Caco-2 (cell line): ENCODE data around the gene MYT1. TPM values are rescaled to one million over a fixed set of nuclear protein-coding genes. Genes with fewer than 3 reads are reported as not detected.

Source experiments
- BruUV-seq: library from RNA; stranded (reverse); fragments of 400-500 nt; replicated peaks from 2 replicates; lab custom pipeline; 2021; lab: Mats Ljungman, UMichigan
- CTCF ChIA-PET: fragments of 300-600 bp; sonication (Branson Sonifier 250); formaldehyde crosslinking; loops from one replicate; lab custom pipeline; 2022; ENCODE audit warnings: antibody characterized with exemption; lab: Charles Lee
- POLR2A ChIA-PET: fragments of 300-600 bp; sonication (Branson Sonifier 250); formaldehyde crosslinking; loops from one replicate; lab custom pipeline; 2022; ENCODE audit warnings: antibody characterized with exemption; lab: Charles Lee
- DNase-seq, 2 experiments: peaks; one replicate each; pipeline versions ENCODE4 v3.0.0 to v3.0.0-alpha.2; 2020 to 2022
- H3K27me3 ChIP-seq: replicated peaks from 2 replicates; pipeline ENCODE4 v1.6.0; 2011; ENCODE audit warnings: low read length; ENCODE audit not compliant: control insufficient read depth, insufficient read depth
- H3K36me3 ChIP-seq: 2 replicates; pipeline ENCODE4 v1.5.1; 2011; ENCODE audit warnings: low read length; ENCODE audit not compliant: control insufficient read depth, insufficient read depth
- H3K4me1 ChIP-seq: fragments of 250-450 bp; sonication (Bioruptor Pico); 2 replicates; pipeline ENCODE4 v1.5.1; 2020; ENCODE audit warnings: mild to moderate bottlenecking
- H3K4me3 ChIP-seq: 2 replicates; pipeline ENCODE4 v1.5.1; 2011; ENCODE audit warnings: low read depth, mild to moderate bottlenecking, control low read depth, low read length
- H3K9me3 ChIP-seq: fragments of 250-450 bp; sonication (Bioruptor Pico); 2 replicates; pipeline ENCODE4 v1.5.1; 2020; ENCODE audit warnings: mild to moderate bottlenecking, moderate library complexity
- H3K27ac Mint-ChIP-seq: one replicate; pipeline ENCODE4 v1.8.0; 2022; ENCODE audit warnings: mixed read lengths; ENCODE audit not compliant: unreplicated experiment
- H3K27me3 Mint-ChIP-seq: one replicate; pipeline ENCODE4 v1.8.0; 2022; ENCODE audit warnings: mixed read lengths; ENCODE audit not compliant: insufficient read depth, unreplicated experiment
- H3K36me3 Mint-ChIP-seq: one replicate; pipeline ENCODE4 v1.8.0; 2022; ENCODE audit warnings: mild to moderate bottlenecking, mixed read lengths; ENCODE audit not compliant: insufficient read depth, unreplicated experiment
- H3K4me1 Mint-ChIP-seq: one replicate; pipeline ENCODE4 v1.8.0; 2022; ENCODE audit warnings: low read depth, mixed read lengths; ENCODE audit not compliant: unreplicated experiment
- H3K4me3 Mint-ChIP-seq: one replicate; pipeline ENCODE4 v1.8.0; 2022; ENCODE audit warnings: mild to moderate bottlenecking, moderate library complexity, mixed read lengths; ENCODE audit not compliant: unreplicated experiment
- H3K9me3 Mint-ChIP-seq: one replicate; pipeline ENCODE4 v1.8.0; 2022; ENCODE audit warnings: mixed read lengths; ENCODE audit not compliant: unreplicated experiment
- intact Hi-C: fragments of 100-400 bp; cut with micrococcal nuclease; formaldehyde crosslinking; loops from one replicate; pipeline ENCODE4 v1.10.0; 2022; ENCODE audit not compliant: unreplicated experiment
- total RNA-seq: library from RNA; stranded (reverse); gene quantifications from 2 replicates; pipeline ENCODE4 v1.2.3, GENCODE V29; 2022
- TF ChIP-seq, protein P1 (sequence below), 2 experiments: fragments of 200-600 bp in 1 of 2; IDR thresholded peaks; 1 replicate in 1 of 2; 2 replicates in 1 of 2; pipeline versions ENCODE4 v1.5.1 to v1.8.0; 2011 to 2022; ENCODE audit warnings: antibody characterized with exemption in 1 of 2, control low read depth in 1 of 2, inconsistent platforms in 1 of 2, low read depth in 1 of 2, low read length in 1 of 2, mild to moderate bottlenecking in 1 of 2, moderate library complexity in 1 of 2; ENCODE audit not compliant: insufficient read depth in 1 of 2, severe bottlenecking in 1 of 2, unreplicated experiment in 1 of 2

The MYT1 gene
- total RNA-seq, 1 experiment from 2014 or later, result 0.25 TPM

DNA sequence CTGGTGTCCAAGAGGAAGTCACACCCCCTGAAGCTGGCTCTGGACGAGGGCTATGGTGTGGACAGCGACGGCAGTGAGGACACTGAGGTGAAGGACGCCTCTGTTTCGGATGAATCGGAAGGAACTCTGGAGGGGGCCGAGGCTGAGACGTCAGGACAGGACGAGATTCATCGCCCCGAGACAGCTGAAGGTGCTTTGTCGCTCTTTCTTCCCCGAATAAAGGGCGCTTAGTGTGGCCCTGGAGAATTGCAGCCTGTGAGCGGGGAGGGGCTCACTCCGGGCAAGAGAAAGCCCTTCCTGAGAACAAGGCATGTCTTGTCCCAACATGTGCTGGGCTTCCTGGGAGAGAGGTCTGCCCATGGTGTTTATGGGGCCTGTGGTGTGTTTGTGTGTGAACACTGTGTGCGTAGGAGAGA lies 41.4 kb downstream of the MYT1 start:
- no peaks in the 10 kb centered on the region for H3K9me3 ChIP-seq
- Mint-ChIP-seq H3K36me3 (no peaks in the 10 kb centered on the region), H3K27ac (no peak overlapping the region), H3K9me3 (no peaks in the 10 kb centered on the region), H3K4me3 (no peak overlapping the region), H3K4me1 (no peaks in the 10 kb centered on the region), H3K27me3 (peaks cover 14% of the 10 kb centered on the region)
- DNase-seq, result no peak
- POLR2A ChIA-PET, result no interaction called here
- H3K4me3 ChIP-seq, result no peak overlapping the region
- H3K36me3 ChIP-seq, result no peaks in the 10 kb centered on the region
- H3K27me3 ChIP-seq, result no peaks in the 10 kb centered on the region; the same call in 1 of the 2 replicates
- BruUV-seq, result no TSS peak
- H3K4me1 ChIP-seq, result no peaks in the 10 kb centered on the region
- CTCF ChIA-PET, result no interaction called here
- intact Hi-C loops, result no loop called here
- TF ChIP-seq, protein P1, sequence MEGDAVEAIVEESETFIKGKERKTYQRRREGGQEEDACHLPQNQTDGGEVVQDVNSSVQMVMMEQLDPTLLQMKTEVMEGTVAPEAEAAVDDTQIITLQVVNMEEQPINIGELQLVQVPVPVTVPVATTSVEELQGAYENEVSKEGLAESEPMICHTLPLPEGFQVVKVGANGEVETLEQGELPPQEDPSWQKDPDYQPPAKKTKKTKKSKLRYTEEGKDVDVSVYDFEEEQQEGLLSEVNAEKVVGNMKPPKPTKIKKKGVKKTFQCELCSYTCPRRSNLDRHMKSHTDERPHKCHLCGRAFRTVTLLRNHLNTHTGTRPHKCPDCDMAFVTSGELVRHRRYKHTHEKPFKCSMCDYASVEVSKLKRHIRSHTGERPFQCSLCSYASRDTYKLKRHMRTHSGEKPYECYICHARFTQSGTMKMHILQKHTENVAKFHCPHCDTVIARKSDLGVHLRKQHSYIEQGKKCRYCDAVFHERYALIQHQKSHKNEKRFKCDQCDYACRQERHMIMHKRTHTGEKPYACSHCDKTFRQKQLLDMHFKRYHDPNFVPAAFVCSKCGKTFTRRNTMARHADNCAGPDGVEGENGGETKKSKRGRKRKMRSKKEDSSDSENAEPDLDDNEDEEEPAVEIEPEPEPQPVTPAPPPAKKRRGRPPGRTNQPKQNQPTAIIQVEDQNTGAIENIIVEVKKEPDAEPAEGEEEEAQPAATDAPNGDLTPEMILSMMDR (IDR thresholded peaks at IDR 0.05; ENCODE audit: insufficient read depth in 1 of 2, low read depth in 1 of 2, low read length in 1 of 2, severe bottlenecking in 1 of 2, unreplicated experiment in 1 of 2), result no peak

DNA sequence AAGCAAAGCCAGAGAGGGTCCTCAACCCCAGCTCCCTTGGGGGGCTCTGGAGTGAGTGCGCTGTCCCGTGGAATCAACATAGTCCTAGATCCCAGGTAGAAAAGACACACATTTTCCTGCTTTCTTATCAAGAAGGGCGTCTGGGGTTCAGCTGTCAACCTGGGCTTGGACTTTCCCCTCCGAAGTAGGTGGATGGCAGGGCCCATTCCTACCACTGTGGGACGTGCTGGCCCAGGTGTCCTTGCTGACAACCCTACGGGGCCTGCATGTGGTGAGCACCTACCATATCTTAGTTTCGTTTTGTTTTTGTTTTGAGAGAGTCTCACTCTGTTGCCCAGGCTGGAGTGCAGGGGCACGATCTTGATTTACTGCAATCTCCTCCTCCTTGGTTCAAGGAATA lies 42.4 kb downstream of the MYT1 start:
- Mint-ChIP-seq H3K4me3 (no peak overlapping the region), H3K27me3 (peaks cover 14% of the 10 kb centered on the region), H3K4me1 (no peaks in the 10 kb centered on the region), H3K27ac (no peak overlapping the region), H3K9me3 (no peaks in the 10 kb centered on the region), H3K36me3 (no peaks in the 10 kb centered on the region)
- intact Hi-C loops, result no loop called here
- ChIA-PET CTCF (interaction anchor here (0.7 kb wide), 1 partner anchor 10 kb away, joined by 3 read pairs; no protein-coding TSS in a partner anchor), POLR2A (no interaction called here)
- H3K27me3 ChIP-seq, result no peaks in the 10 kb centered on the region
- DNase-seq, result no peak
- TF ChIP-seq, protein P1 (IDR thresholded peaks at IDR 0.05; ENCODE audit: insufficient read depth in 1 of 2, low read depth in 1 of 2, low read length in 1 of 2, severe bottlenecking in 1 of 2, unreplicated experiment in 1 of 2), result no peak
- no peaks in the 10 kb centered on the region for H3K4me1 ChIP-seq
- no peaks in the 10 kb centered on the region for H3K36me3 ChIP-seq
- H3K9me3 ChIP-seq, result no peaks in the 10 kb centered on the region
- no TSS peak for BruUV-seq
- H3K4me3 ChIP-seq, result no peak overlapping the region

DNA sequence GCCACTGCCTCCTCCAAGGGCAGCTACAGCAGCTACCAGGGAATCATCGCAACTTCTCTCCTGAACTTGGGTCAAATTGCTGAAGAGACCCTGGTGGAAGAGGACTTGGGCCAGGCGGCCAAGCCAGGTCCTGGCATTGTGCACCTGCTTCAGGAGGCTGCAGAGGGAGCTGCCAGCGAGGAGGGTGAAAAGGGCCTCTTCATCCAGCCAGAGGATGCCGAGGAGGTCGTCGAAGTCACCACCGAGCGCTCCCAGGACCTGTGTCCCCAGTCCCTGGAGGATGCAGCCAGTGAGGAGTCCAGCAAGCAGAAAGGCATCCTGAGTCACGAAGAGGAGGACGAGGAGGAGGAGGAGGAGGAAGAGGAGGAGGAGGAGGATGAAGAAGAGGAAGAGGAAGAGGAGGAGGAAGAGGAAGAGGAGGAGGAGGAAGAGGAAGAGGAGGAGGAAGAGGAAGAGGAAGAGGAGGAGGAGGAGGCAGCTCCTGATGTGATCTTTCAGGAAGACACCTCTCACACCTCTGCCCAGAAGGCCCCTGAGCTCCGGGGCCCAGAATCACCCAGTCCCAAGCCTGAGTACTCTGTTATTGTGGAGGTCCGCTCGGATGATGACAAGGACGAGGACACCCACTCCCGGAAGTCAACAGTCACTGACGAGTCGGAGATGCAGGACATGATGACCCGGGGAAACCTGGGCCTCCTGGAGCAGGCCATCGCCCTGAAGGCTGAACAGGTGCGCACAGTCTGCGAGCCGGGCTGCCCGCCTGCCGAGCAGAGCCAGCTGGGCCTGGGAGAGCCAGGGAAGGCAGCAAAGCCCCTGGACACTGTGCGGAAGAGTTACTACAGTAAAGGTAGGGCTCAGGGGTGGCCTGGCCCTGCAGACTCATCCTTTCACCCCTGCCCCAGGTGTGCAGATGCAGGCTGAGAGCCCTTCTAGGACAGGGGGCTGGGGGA lies 43.7 kb downstream of the MYT1 start:
- no peaks in the 10 kb centered on the region for H3K4me1 ChIP-seq
- BruUV-seq, result no TSS peak
- H3K27me3 ChIP-seq, result no peaks in the 10 kb centered on the region
- intact Hi-C loops, result no loop called here
- TF ChIP-seq, protein P1 (IDR thresholded peaks at IDR 0.05; ENCODE audit: insufficient read depth in 1 of 2, low read depth in 1 of 2, low read length in 1 of 2, severe bottlenecking in 1 of 2, unreplicated experiment in 1 of 2), result no peak
- H3K4me3 ChIP-seq, result no peak overlapping the region
- peaks cover 14% of the 10 kb centered on the region for H3K27me3 Mint-ChIP-seq
- H3K36me3 ChIP-seq, result no peaks in the 10 kb centered on the region
- no peak overlapping the region for H3K27ac Mint-ChIP-seq
- POLR2A ChIA-PET, result no interaction called here
- DNase-seq, result no peak
- CTCF ChIA-PET, result no interaction called here
- no peaks in the 10 kb centered on the region for H3K36me3 Mint-ChIP-seq
- no peak overlapping the region for H3K4me3 Mint-ChIP-seq
- H3K9me3 ChIP-seq, result no peaks in the 10 kb centered on the region
- H3K9me3 Mint-ChIP-seq, result no peaks in the 10 kb centered on the region
- H3K4me1 Mint-ChIP-seq, result no peaks in the 10 kb centered on the region
